OCI-LY7 (cell line): Measurements from ENCODE around the gene PTPMT1.

Source experiments
- EZH2phosphoT487 ChIP-seq: fragments of 200-600 bp; sonication (generic); IDR thresholded peaks from 2 replicates; pipeline ENCODE4 v1.6.1; 2018; ENCODE audit warnings: low read depth, borderline replicate concordance, mild to moderate bottlenecking, mixed run types, antibody characterized with exemption, low read length, moderate library complexity, mixed read lengths
- TF ChIP-seq, protein P1 (sequence below): fragments of 200-600 bp; sonication (generic); conservative IDR thresholded peaks from 2 replicates; pipeline ENCODE4 v1.5.1; 2014; ENCODE audit warnings: mild to moderate bottlenecking, antibody characterized with exemption, low read length, moderate library complexity, mixed read lengths

DNA sequence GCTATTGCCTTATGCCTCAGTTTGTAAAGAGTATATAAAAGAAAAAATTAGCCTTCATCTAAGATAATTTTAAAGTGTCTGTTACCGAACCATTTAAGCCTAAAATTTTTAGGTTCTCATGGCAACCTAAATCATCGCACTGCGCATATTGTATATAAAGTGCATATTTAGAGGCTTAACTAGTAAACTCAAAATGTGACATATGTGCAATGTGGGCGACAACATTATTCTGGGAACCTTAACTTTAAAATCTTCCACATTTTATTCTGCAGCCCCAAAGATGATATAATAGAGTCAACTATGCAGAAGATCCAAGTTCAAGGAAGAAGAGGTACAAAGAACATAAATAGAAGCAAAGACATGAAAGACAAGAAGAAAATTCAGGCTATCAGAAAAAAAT lies 35.4 kb upstream of the PTPMT1 start:
- TF ChIP-seq, protein P1, sequence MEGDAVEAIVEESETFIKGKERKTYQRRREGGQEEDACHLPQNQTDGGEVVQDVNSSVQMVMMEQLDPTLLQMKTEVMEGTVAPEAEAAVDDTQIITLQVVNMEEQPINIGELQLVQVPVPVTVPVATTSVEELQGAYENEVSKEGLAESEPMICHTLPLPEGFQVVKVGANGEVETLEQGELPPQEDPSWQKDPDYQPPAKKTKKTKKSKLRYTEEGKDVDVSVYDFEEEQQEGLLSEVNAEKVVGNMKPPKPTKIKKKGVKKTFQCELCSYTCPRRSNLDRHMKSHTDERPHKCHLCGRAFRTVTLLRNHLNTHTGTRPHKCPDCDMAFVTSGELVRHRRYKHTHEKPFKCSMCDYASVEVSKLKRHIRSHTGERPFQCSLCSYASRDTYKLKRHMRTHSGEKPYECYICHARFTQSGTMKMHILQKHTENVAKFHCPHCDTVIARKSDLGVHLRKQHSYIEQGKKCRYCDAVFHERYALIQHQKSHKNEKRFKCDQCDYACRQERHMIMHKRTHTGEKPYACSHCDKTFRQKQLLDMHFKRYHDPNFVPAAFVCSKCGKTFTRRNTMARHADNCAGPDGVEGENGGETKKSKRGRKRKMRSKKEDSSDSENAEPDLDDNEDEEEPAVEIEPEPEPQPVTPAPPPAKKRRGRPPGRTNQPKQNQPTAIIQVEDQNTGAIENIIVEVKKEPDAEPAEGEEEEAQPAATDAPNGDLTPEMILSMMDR = no peak
- no peak for TF ChIP-seq EZH2phosphoT487
